Sigmoid colon (tissue), 3 donors: ENCODE results near the gene MCM9.

Source experiments
- POLR2A ChIP-seq, 2 donors: fragments of 450-650 bp; IDR thresholded peaks; one replicate each; pipeline ENCODE4 v1.6.1; 2016; ENCODE audit warnings: antibody characterized with exemption in 2 of 2, mild to moderate bottlenecking in 2 of 2, moderate library complexity in 2 of 2
- TF ChIP-seq, protein P1 (sequence below), 4 experiments: fragments of 450-650 bp in 3 of 4; fragments of 200-600 bp in 1 of 4; IDR thresholded peaks; one replicate each; pipeline ENCODE4 v1.5.1; 2016 to 2019; ENCODE audit warnings: antibody characterized with exemption in 4 of 4, mild to moderate bottlenecking in 3 of 4, moderate library complexity in 2 of 4

GRCh38 chr6:118970866-118971265, 35.9 kb upstream of the MCM9 start:
- TF ChIP-seq, protein P1, sequence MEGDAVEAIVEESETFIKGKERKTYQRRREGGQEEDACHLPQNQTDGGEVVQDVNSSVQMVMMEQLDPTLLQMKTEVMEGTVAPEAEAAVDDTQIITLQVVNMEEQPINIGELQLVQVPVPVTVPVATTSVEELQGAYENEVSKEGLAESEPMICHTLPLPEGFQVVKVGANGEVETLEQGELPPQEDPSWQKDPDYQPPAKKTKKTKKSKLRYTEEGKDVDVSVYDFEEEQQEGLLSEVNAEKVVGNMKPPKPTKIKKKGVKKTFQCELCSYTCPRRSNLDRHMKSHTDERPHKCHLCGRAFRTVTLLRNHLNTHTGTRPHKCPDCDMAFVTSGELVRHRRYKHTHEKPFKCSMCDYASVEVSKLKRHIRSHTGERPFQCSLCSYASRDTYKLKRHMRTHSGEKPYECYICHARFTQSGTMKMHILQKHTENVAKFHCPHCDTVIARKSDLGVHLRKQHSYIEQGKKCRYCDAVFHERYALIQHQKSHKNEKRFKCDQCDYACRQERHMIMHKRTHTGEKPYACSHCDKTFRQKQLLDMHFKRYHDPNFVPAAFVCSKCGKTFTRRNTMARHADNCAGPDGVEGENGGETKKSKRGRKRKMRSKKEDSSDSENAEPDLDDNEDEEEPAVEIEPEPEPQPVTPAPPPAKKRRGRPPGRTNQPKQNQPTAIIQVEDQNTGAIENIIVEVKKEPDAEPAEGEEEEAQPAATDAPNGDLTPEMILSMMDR (IDR thresholded peaks at IDR 0.05): no peak
- no peak for TF ChIP-seq POLR2A (IDR thresholded peaks at IDR 0.05)
